ENCODE measurements around the gene SPSB1.
"Not testable (repeated sequence)": the region's sequence is repeated elsewhere in the genome, so short reads cannot be mapped to it uniquely, and the experiment has no call there.

SPSB1 gene

DNA sequence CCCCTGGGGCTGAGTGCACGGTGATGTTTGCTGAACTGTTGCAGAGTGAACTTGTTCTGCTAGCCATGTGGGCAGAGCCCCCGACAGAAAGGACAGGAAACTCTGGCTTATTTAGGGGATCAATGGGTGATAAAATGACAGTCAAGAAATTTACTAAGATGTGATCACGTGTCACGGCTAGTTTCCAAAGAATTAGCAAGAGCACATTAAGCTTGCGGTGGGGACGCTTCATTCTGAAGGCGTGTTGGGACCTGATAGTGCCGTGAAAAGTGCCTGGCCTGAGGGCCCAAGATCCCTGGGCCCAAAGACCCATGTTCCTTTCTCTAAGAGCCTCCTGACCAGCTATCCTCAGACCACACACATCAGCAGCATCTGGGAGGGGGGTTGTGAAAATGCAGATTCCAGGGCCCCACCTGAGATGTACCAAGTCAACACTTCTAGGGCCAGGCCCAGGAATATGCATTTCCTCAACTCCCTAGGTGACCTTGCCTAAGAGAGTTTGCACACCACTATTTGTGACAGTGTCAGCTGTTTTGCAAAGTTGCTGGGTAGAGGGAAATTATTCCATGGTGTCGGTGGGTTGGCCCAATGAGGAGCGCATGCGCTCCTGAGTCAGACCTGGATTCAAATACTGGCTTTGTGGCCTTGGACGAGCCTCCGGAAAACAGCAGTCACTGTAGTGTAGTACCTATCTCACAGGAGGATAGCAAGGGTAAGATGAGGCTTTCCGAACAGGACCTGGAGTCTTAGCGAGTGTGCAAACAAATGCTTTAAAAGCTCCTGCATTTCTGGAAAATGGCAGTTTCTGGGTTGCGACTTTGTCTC, 77.5 kb downstream of the SPSB1 start:
- DNase-seq: no peak

DNA sequence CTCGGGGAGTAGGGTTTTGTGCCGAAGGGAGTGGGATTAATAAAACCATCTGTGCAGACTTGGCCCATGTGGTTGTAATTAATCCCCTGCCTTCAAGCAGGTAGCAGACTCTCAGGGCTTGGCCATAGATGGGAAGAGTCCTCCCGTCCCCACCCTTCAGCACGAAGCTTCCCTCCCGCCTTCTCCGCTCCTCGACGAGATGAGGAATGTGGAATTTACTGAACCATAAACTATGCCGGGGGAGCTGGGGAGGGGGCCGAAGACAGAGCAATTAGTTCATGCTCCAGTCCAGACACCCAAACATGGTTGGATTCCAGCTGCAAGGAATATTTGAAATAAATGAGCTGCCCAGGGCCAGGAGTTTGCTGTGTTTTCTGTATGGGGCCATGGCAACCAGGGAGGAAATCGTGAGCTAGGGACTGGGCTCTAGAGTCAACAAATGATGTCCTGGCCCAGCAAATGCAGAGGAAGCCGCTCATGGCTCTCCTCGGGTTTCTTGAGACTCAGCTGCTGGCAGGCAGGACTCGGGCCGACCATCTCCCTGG, 78.8 kb downstream of the SPSB1 start:
- no peak for DNase-seq

DNA sequence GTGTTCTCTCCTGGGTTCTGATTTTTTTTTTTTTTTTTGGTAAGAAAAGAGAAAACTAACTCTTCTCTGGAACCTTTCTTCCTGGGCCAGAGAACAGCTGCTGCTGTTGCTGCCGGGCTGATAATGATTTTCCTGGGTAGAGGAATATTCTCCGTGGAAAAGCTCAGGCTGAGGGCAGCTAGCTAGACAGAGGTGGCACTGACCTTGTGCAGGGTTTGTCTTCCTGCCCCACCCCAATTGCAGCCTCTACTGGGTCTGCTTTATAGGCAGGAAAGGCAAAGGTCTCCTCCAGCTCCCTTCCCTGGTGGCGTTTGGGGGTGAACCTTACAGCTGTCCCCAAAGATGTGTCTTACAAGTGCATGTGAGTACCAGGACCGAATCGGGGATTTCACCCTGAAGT, 79.3 kb downstream of the SPSB1 start:
- DNase-seq: no peak

DNA sequence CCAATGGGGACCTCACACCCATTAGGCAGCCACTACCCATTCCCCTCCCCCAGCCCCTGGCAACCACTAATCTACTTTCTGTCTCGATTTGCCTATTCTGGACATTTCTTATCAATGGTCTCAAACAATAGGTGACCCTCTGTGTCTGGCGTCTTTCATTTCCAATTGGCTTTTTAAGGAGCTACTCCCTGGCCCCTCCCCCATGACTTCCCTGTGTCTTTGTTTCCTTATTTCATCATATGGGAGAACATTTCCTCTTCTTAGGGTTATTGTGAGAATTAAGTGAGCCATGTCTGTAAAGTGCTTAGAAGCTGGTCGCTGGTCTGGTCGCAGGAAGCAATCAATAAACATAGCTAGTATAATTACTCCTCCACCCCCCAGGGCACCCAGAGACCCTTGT, 80.9 kb downstream of the SPSB1 start:
- peak; percentile 59 for DNase-seq

DNA sequence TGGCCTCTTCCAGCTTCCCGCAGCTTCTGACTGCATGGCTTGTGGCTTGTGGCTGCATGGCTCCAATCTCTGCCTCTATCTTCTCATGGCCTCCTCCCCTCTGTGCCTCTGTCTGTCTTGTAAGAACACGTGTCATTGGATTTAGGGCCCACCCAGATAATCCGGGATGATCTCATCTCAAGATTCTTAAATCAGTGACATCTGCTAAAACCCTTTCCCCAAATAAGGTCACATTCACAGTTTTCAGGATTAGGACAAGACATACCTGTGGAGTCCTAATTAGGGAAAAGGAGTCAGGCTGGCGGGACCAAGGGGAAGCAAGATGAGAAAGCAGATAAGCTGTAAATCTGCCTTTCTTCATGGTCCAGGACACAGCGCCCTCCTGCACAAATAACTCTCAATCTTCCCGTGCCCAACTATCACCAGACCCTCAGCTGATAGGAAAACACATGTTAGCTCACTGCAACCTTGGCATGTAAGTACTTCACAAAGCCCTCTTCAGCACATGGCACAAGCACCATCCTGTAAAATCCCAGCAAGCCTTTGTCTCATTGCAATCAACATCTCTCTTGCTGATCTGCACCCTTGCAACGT, 82.2 kb downstream of the SPSB1 start:
- no peak for DNase-seq

DNA sequence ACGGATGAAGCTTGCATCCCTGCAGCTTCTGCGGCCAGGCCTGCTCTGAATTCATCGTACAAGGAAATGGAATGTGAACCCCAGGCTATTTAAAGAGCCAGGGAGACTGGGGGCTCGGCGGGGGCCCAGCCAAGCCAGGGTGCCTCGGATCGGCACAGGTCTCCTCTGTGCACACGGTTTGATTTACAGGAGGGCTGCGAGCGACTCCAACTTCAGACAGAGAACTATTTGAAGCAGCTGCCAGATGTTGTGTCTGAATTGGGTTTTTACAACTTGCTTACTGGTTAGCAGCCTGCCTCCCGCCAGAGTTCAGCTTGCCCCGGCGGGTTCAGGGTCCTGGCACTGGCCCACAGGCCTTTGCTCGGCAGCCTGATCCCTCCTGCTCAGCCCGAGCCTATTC, 83.2 kb downstream of the SPSB1 start:
- no peak for DNase-seq

DNA sequence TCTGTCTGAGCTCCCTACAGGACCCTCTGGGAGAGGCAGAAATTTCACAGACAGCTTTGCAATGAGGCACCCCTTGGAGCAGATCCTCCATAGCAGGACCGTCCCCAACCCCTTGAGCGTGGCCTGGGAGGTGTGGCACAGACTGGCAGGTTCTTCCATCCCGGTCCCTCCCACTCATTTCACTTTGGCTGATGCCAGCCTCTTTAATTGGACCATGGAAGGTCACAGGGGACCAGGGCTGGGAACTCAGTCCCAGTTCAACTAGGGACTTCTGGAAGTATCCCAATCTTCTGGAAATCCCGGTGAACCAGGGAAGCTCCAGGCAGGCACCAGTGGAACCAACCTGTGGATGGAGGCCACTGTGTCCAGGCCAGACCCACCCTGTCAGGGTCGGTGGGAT, 83.7 kb downstream of the SPSB1 start:
- no peak for DNase-seq

DNA sequence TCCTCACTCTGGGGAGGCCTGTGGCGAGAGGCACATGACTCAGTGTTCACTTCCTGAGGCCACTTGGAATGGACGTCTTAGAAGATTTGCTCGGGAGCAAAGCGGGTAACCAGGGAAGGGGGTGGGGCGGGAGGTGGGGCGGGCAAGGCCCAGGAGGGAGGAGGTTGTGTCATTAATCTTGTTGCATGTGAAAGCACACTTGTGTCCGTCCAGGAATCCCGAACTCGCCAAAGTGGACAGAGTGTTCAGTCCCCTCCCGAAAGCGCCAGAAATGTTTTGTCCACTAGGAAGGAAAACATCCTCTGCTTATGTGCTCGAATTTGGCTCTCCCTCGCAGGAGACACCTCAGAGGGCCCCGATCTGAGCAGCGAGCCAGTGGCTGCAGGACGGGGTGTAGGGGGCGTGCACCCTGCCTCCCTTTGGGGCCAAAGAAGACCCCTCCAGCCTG, 84.2 kb downstream of the SPSB1 start:
- no peak for DNase-seq

DNA sequence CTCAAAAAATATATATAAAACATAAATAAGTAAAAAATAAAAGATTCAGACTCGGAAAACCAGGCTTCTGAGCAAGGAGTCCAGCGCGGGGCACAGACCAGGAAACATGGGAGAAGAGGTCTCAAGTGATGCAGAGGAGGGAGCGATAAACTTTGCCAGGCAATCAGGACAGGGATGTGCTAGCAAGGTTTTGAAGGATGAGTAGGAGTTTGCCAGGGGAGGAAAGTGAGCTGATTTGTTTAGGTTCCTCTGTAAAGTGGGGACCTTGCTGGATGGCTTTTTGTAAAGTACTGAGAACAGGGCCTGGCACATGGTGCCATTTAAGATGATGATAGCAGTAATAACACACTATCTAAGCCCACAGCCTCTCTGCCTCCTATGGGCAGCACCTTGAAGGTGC, 86.1 kb downstream of the SPSB1 start:
- DNase-seq: no peak

DNA sequence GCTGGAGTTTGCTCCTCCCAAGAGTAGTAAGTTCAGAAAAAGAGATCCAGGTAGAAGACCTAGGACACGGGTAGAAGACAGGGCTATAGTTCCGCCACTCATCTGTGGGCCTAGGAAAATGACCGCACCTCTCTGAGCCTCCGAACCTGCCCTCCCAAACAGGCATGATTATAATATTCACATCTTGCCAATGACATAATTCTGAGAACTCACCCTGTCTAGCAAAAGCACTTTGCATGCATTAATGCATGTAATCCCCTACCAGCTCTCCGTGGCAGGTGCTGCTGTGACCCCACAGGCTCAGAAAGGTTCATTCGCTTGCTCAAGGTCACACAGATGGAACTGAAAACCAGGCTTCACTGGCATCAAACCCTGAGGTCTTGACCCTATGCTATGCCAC, 88.0 kb downstream of the SPSB1 start:
- DNase-seq: no peak

DNA sequence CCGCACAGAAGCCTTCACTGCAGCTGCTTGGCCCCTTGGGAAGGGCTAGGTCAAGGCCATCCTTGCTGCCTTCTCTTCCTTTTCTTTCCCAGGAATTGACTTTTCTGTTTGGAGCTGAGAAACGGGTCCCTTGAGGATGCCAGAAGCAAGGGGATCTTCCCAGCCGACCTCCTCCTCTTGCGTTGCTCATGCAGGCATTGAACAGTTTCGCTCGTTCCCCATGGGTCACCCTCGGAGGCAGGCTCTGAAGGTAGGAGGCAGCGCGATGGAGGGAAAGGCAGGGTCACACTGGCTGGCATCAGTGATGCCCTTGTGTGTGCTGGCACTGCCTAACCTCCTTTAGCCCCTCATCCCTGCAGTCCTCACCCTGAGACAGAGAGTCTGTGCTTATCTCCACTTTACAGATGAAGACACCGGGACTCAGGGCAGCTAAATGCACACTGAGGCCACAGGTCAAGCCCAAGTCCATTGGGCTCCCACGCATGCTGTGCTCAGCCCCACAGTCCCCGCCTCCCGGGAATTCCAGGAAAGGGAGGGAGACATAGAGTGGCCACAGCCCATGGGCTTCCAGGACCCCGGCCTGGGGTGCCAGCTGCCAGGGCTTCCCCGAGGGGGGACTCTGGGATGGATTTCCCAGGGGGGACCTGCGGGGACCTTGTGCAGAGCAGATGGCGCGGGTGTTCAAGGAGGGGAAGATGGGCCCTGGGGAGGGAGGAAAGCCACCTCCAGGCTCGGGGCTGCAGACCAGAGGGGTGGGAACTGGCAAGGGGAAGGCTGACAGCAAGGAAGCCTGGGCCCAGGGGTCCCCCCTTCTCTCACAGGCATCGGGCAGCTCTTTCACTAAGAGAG, 90.2 kb downstream of the SPSB1 start:
- no peak for DNase-seq

DNA sequence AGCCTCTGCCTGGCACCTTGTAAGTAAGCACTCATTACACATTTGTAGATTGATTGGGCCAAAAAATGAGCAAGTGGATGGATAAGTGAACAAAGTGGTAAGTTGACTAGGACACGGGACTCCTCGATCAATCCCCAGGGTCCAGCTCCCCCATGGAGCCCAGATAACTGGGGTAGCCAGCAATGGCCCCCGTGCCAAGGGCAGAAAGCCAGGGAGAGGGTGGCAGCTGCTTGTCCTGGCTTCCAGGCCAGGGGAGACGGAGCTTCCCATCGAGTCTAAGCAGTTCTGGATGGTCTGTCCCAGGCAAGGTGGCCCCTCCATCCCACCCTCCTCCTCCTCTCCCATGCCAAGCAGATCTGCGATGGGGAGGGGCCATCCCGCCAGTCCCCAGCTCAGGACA, 91.4 kb downstream of the SPSB1 start:
- no peak for DNase-seq

DNA sequence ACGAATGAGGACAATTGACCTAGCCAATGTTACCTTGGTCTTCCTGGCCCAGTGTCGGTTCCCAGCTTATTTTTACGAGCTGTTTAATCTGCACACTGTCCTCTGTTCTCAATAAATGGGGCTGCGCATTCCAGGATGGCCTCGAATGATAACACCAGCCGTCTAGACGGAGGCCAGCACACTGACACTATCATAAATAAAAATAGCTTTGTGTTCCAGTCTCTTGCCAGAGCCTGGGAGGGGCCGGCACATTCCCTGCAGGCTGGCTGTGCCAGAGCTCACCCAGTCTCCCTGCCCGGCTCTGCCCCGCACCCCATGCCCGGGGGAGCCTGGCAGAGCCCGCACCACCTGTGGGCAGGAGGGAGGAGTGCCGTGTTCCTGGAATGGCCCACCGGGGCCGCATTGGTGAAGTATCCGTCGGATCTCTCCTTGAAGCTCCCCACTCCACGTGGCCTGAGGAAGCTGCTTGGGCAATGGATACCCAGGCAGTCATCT, 92.1 kb downstream of the SPSB1 start:
- no peak for DNase-seq

DNA sequence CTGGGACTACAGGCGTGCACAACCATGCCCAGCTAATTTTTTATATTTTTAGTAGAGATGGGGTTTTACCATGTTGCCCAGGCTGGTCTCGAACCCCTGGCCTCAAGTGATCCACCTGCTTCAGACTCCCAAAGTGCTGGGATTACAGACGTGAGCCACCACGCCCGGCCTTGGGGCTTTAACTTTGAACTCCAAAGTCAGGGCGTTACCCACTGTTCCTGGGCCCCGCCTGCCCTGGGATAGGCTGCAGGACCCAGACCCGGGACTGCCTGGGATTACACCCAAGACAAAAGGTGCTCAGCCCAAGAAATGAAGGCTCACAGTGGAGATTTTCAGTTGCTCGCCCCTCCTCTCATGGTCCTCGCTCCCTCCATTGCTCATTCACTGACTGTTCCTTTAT, 92.7 kb downstream of the SPSB1 start:
- DNase-seq: not testable (repeated sequence)

DNA sequence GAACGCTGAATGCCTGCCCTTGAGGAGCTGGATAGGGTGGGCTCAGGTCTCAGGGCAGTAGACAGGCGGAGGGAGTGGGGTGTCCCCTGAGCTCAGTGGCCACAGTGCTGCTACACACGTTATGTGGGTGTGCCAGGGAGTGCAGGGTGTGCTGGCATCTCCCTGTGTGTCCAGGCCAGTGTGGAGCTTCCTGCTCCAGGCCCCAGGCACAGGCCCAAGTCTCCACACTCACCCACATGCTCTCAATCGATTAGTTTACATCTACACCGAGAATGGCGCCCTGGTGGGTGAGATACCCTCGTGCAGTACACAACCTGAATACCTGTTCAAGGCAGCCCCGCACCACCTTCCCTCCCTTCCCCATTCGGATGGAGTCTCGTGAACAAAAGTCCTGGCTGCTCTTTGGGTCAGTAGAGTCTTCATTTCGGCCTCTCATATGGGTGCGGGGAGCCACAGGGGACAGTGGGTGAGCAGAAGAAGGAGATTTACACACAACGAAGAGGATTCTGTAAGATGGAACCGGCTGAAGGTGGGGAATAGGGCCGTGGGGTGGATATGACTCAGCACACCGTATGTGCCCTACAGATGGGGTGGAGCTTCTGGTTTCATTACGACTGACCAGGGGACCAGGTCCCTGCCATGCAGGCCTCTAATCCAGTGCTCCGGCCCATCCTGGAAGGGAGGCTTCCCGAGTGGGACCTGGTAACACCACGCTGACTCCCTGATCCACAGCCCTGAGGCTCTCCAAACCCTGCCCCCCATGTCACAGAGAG, 93.3 kb downstream of the SPSB1 start:
- no peak for DNase-seq

DNA sequence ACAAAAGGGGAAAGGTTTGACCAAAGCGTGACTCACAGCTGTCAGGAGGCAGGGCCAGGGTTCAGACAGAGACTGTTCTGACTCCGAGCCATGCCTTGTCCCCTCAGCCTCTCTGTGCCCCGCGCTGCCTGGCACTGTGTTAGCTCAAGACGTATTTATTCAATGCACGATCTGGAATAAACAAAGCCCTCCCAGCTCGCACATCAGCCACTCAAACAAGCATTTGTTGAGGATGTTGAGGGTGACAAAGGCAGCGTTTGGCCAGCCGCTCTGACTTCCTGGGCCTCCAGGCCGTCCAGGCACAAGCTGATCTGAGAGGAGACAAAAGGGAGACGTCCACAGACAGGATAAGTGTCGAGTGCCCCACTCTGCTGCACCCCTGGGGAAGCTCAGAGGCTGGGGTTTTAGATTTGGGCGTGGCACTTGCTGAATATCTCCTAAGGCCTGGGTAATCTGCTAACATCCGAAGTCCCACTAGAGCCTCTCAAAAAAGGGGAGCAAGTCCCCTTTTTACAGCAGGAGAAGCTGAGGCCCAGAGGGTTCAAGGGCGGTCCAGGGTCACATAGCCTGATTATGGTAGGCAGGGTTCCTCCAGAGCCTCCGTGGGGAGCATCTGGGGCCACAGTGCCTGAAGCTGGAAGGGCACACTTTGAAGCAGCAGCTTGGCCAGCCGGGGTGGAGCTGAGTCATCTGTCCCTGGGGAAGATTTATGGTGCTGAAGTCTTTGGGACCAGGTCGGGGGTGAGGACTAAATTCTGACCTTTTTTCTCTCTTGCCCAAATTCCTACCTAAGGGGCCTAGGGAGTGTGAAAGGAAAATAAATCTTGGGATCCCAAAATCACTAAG, 95.9 kb downstream of the SPSB1 start:
- no peak for DNase-seq

DNA sequence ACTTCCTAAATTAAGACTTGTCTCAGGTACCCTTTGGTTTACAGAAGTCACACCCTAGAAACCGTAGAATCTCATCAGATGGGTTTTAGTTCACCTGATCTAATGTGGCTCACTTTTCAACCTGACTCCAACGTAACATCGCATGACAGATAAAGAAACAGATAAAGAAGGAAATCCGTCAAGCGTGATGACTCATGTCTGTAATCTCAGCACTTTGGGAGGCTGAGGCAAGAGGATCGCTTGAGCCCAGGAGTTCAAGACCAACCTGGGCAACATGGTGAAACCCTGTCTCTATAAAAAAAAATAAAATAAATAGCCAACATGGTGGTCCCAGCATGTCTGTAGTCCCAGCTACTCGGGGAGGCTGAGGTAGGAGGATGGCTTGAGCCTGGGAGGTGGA, 97.3 kb downstream of the SPSB1 start:
- no peak for DNase-seq

DNA sequence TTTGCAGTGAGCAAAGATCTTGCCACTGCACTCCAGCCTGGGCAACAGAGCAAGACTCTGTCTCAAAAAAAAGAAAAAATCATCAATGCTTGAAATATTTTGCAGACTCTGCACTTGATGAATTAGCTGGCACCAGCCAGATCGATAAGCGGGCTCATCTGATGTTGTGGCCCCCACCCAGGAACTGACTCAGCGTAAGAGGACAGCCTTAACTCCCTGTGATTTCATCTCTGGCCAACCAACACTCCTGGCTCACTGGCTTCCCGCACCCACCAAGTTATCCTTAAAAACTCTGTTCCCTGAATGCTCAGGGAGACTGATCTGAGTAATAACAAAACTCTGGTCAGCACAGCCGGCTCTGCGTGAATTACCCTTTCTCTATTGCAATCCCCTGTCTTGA, 98.9 kb downstream of the SPSB1 start:
- no peak for DNase-seq

DNA sequence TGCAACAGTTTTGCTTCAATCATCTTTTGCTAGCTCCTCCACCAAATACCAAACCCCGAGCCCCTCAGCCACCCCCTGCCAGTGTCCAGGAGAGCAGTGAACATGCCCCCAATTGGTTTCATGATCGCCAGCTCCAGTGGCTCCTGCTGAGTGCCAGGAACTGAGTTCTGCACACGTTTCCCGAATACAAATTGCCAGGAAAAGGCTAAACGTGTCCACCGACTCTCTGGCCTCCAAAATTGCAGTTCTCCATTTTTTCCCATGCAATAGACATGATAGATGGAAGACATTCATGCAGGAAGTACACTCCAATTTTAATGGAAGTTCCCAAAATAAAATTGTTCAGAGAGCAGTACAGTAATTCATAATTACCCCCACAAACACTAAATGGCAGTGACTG, 101.3 kb downstream of the SPSB1 start:
- no peak for DNase-seq

DNA sequence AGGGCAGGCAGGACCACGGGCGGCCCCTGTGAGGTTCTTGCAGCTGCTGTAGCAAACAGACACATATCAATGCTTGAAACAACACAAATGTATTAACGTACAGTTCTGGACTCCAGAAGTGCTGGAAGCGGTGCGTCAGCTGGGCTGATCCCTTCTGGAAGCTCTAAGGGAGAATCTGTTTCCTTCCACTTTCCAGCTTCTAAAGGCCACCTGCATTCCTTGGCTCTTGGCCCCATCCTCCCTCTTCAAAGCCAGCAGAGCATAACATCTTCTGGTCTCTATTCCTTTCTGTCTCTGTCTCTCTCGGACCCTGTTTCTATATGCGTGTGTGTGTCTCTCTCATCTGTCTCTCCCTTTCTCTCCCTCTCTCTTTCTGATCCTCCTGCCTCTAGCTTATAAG, 102.3 kb downstream of the SPSB1 start:
- no peak for DNase-seq

DNA sequence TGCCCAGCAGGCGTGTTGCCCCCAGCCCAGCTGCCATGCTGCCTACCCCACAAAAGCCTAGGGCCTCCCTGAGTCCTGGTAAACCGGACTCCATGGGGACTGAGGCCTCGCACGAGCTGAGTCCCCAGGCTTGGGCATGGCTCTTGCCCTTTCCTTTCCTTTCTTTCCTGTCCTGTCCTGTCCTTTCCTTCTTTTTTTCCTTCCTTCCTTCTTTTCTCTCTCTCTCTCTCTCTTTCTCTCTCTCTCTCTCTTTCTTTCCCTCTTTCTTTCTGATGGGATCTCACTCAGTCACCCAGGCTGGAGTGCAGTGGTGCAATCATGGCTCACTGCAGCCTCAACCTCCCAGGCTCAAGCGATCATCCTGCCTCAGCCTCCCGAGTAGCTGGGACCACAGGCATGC, 104.4 kb downstream of the SPSB1 start:
- no peak for DNase-seq

All from inflammatory macrophage treated with lipopolysaccharide for 4 hours (primary cell).